GM18507 (cell line): ENCODE measurements around the gene NOG.

Source experiments
- DNase-seq: peaks from one replicate; pipeline ENCODE4 v3.0.0; 2011; ENCODE audit warnings: low read depth; ENCODE audit not compliant: insufficient read length; ENCODE audit errors: extremely low spot score
- FAIRE-seq: peaks from 2 replicates; lab custom pipeline; 2011; peaks lifted over from hg19 to GRCh38; lab: Jason Lieb, UNC

Gene NOG

GRCh38 chr17:56593646-56594319 lies at the start of gene NOG:
TSS of gene NOG (plus strand) at chr17:56593699. CDS start at chr17:56594224, 525 bp downstream.
- FAIRE-seq (no peak), DNase-seq (no peak)

GRCh38 chr17:56545106-56545505 lies 48.4 kb upstream of the NOG start:
- FAIRE-seq: no peak
- DNase-seq: no peak

GRCh38 chr17:56545930-56546329 lies 47.6 kb upstream of the NOG start:
- no peak for DNase-seq
- FAIRE-seq: no peak

GRCh38 chr17:56548661-56549060 lies 44.8 kb upstream of the NOG start:
- FAIRE-seq: no peak
- no peak for DNase-seq

GRCh38 chr17:56549501-56549900 lies 44.0 kb upstream of the NOG start:
- FAIRE-seq (no peak), DNase-seq (no peak)

- DNase-seq: no peak
- no peak for FAIRE-seq
These were observed 35.8 kb upstream of the NOG start for GRCh38 chr17:56557682-56558081.

GRCh38 chr17:56558088-56558487 lies 35.4 kb upstream of the NOG start:
- DNase-seq (no peak), FAIRE-seq (no peak)

GRCh38 chr17:56570199-56570598 lies 23.3 kb upstream of the NOG start:
- DNase-seq (no peak), FAIRE-seq (no peak)

- FAIRE-seq: no peak
These were observed 22.0 kb upstream of the NOG start for GRCh38 chr17:56571456-56571855.

GRCh38 chr17:56577190-56577842 lies 16.2 kb upstream of the NOG start:
- DNase-seq: no peak
- FAIRE-seq: no peak

More at GRCh38 chr17:56571456-56571855, 22.0 kb upstream of the NOG start:
- DNase-seq: no peak

- DNase-seq: no peak
- no peak for FAIRE-seq
These were observed 15.7 kb upstream of the NOG start for GRCh38 chr17:56577843-56578204.

- no peak for FAIRE-seq
- no peak for DNase-seq
These were observed 11.6 kb upstream of the NOG start for GRCh38 chr17:56581635-56582627.

- no peak for FAIRE-seq
These were observed 9.7 kb upstream of the NOG start for GRCh38 chr17:56583772-56584171.

GRCh38 chr17:56587298-56587697 lies 6.2 kb upstream of the NOG start:
- DNase-seq: no peak

More at GRCh38 chr17:56583772-56584171, 9.7 kb upstream of the NOG start:
- no peak for DNase-seq

GRCh38 chr17:56592487-56593085 lies 913 bp upstream of the NOG start:
- FAIRE-seq (no peak), DNase-seq (peak; percentile 65)

More at GRCh38 chr17:56587298-56587697, 6.2 kb upstream of the NOG start:
- no peak for FAIRE-seq

- FAIRE-seq (no peak), DNase-seq (no peak)
These were observed 333 bp upstream of the NOG start for GRCh38 chr17:56593086-56593645.

- DNase-seq (no peak), FAIRE-seq (no peak)
These were observed 1.0 kb downstream of the NOG start for GRCh38 chr17:56594320-56595107.

GRCh38 chr17:56595108-56595418 lies 1.6 kb downstream of the NOG start:
- DNase-seq (no peak), FAIRE-seq (no peak)
